Measurements from ENCODE around the gene PHF12. TPM values are rescaled to one million over a fixed set of nuclear protein-coding genes. Genes with fewer than 3 reads are reported as not detected.
A peak's percentile ranks its signal among the peaks of the same experiment; 100 is the strongest.
"Not testable (repeated sequence)": the region's sequence is repeated elsewhere in the genome, so short reads cannot be mapped to it uniquely, and the experiment has no call there.

Gene PHF12
- total RNA-seq, 1 donor = 87.8 TPM

GRCh38 chr17:28938552-28938951 lies 12.8 kb downstream of the PHF12 start:
- no peak for DNase-seq (ENCODE audit: low read depth in 2 of 3, low spot score in 2 of 3)

GRCh38 chr17:28937044-28937729 lies 14.1 kb downstream of the PHF12 start:
- DNase-seq (ENCODE audit: low read depth in 2 of 3, low spot score in 2 of 3) = no peak

GRCh38 chr17:28935744-28936460 lies 15.4 kb downstream of the PHF12 start:
- DNase-seq (ENCODE audit: low read depth in 2 of 3, low spot score in 2 of 3) = no peak

GRCh38 chr17:28934508-28934907 lies 16.8 kb downstream of the PHF12 start:
- not testable (repeated sequence) for DNase-seq (ENCODE audit: low read depth in 2 of 3, low spot score in 2 of 3)

GRCh38 chr17:28929787-28930186 lies 21.5 kb downstream of the PHF12 start:
- no peak for DNase-seq (ENCODE audit: low read depth in 2 of 3, low spot score in 2 of 3)

GRCh38 chr17:28928061-28928460 lies 23.3 kb downstream of the PHF12 start:
- DNase-seq (ENCODE audit: low read depth in 2 of 3, low spot score in 2 of 3) = no peak

GRCh38 chr17:28926786-28927185 lies 24.5 kb downstream of the PHF12 start:
- no peak for DNase-seq (ENCODE audit: low read depth in 2 of 3, low spot score in 2 of 3)

- no peak for DNase-seq (ENCODE audit: low read depth in 2 of 3, low spot score in 2 of 3)
Measured at GRCh38 chr17:28926366-28926765, 25.0 kb downstream of the PHF12 start.

- DNase-seq (ENCODE audit: low read depth in 2 of 3, low spot score in 2 of 3) = peak; percentile 48 to 96 (median 91)
Measured at GRCh38 chr17:28925912-28926365, 25.4 kb downstream of the PHF12 start.

- DNase-seq (ENCODE audit: low read depth in 2 of 3, low spot score in 2 of 3) = no peak
Measured at GRCh38 chr17:28920201-28920600, 31.1 kb downstream of the PHF12 start.

GRCh38 chr17:28918295-28918694 lies 33.0 kb downstream of the PHF12 start:
- DNase-seq (ENCODE audit: low read depth in 2 of 3, low spot score in 2 of 3) = no peak

GRCh38 chr17:28917465-28917864 lies 33.9 kb downstream of the PHF12 start:
- no peak for DNase-seq (ENCODE audit: low read depth in 2 of 3, low spot score in 2 of 3)

GRCh38 chr17:28917029-28917428 lies 34.3 kb downstream of the PHF12 start:
- no peak for DNase-seq (ENCODE audit: low read depth in 2 of 3, low spot score in 2 of 3)

- peak in 2 of 3 donors; percentile 42 to 60 for DNase-seq (ENCODE audit: low read depth in 2 of 3, low spot score in 2 of 3)
Measured at GRCh38 chr17:28916302-28916934, 34.9 kb downstream of the PHF12 start.

- no peak for DNase-seq (ENCODE audit: low read depth in 2 of 3, low spot score in 2 of 3)
Measured at GRCh38 chr17:28912938-28913333, 38.4 kb downstream of the PHF12 start.

- peak in 1 of 3 donors; percentile 45 for DNase-seq (ENCODE audit: low read depth in 2 of 3, low spot score in 2 of 3)
Measured at GRCh38 chr17:28912281-28912937, 38.9 kb downstream of the PHF12 start.

- DNase-seq (ENCODE audit: low read depth in 2 of 3, low spot score in 2 of 3) = no peak
Measured at GRCh38 chr17:28911411-28912045, 39.8 kb downstream of the PHF12 start.

GRCh38 chr17:28910534-28910933 lies 40.8 kb downstream of the PHF12 start:
- DNase-seq (ENCODE audit: low read depth in 2 of 3, low spot score in 2 of 3) = no peak

- no peak for DNase-seq (ENCODE audit: low read depth in 2 of 3, low spot score in 2 of 3)
Measured at GRCh38 chr17:28908640-28909167, 42.6 kb downstream of the PHF12 start.

GRCh38 chr17:28907709-28908475 lies 43.4 kb downstream of the PHF12 start:
- no peak for DNase-seq (ENCODE audit: low read depth in 2 of 3, low spot score in 2 of 3)

Data from hematopoietic multipotent progenitor cell (in vitro differentiated cells).